HG03159 (cell line): ENCODE results near the gene UGT1A3.

Experiments used
- ATAC-seq: cut with Tn5 transposase; IDR thresholded peaks from one replicate; pipeline ENCODE4 v1.9.1; 2021; ENCODE audit warnings: mild to moderate bottlenecking, moderate library complexity; ENCODE audit not compliant: unreplicated experiment

The UGT1A3 gene

GRCh38 chr2:233813236-233814055, 84.6 kb downstream of the UGT1A3 start:
- no peak for ATAC-seq

GRCh38 chr2:233814056-233814835, 85.4 kb downstream of the UGT1A3 start:
- no peak for ATAC-seq

GRCh38 chr2:233815861-233816260, 87.0 kb downstream of the UGT1A3 start:
- no peak for ATAC-seq

- no peak for ATAC-seq
These were observed 87.5 kb downstream of the UGT1A3 start for GRCh38 chr2:233816334-233816733.

GRCh38 chr2:233816771-233817170, 87.9 kb downstream of the UGT1A3 start:
- no peak for ATAC-seq

GRCh38 chr2:233817361-233817911, 88.6 kb downstream of the UGT1A3 start:
- no peak for ATAC-seq

- ATAC-seq, result no peak
These were observed 89.3 kb downstream of the UGT1A3 start for GRCh38 chr2:233817995-233818638.

GRCh38 chr2:233818639-233819621, 90.1 kb downstream of the UGT1A3 start:
- ATAC-seq, result no peak

- no peak for ATAC-seq
These were observed 91.3 kb downstream of the UGT1A3 start for GRCh38 chr2:233819884-233820773.

- ATAC-seq, result no peak
These were observed 91.9 kb downstream of the UGT1A3 start for GRCh38 chr2:233820774-233821105.

GRCh38 chr2:233821196-233821595, 92.4 kb downstream of the UGT1A3 start:
- ATAC-seq, result no peak

- ATAC-seq, result no peak
These were observed 92.9 kb downstream of the UGT1A3 start for GRCh38 chr2:233821709-233822100.

GRCh38 chr2:233822101-233822771, 93.4 kb downstream of the UGT1A3 start:
- ATAC-seq, result no peak
